ENCODE data around the gene SLC9B1.

DNA sequence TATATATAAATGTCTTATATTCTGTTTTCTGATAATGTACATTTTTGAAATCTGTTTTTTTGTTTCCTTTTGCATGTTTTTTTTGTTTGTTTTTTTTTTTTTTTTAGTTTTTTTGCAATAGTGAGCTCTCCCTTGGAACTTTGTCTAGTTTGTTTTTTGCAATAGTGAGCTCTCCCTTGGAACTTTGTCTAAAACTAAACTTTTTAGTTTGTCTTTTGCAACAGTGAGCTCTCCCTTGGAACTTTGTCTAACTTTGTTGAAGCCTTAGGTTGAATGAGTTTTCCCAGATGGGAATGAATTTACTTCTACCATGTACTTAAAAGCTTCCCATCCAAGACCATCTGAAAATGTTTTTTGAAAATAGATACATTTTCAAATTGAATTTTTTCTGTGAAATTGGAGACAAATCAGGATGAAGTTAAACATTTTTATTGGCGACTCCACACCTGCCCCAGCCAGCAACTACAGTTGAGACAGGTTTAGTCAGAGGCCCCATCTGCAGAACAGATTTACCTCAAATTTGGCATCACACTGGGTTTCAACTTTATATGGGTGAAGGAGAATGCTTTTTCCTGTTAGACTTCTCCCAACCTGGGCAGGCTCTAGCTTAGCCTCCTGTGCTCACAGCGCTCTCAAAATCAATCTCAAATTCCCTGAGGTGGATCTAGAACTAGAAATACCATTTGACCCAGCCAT is 41.1 kb upstream of the SLC9B1 start:
- TF ChIP-seq, protein P1, sequence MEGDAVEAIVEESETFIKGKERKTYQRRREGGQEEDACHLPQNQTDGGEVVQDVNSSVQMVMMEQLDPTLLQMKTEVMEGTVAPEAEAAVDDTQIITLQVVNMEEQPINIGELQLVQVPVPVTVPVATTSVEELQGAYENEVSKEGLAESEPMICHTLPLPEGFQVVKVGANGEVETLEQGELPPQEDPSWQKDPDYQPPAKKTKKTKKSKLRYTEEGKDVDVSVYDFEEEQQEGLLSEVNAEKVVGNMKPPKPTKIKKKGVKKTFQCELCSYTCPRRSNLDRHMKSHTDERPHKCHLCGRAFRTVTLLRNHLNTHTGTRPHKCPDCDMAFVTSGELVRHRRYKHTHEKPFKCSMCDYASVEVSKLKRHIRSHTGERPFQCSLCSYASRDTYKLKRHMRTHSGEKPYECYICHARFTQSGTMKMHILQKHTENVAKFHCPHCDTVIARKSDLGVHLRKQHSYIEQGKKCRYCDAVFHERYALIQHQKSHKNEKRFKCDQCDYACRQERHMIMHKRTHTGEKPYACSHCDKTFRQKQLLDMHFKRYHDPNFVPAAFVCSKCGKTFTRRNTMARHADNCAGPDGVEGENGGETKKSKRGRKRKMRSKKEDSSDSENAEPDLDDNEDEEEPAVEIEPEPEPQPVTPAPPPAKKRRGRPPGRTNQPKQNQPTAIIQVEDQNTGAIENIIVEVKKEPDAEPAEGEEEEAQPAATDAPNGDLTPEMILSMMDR (IDR thresholded peaks at IDR 0.05; ENCODE audit: insufficient read depth, low read length, poor library complexity, severe bottlenecking) = no peak
- no peak for TF ChIP-seq EZH2phosphoT487 (conservative IDR thresholded peaks at IDR 0.05; ENCODE audit: low read length)
